Kidney (tissue), 14 donors: ENCODE results near the gene NFATC2. TPM values are rescaled to one million over a fixed set of nuclear protein-coding genes. Genes with fewer than 3 reads are reported as not detected.

Experiments used
- DNase-seq, 5 donors: peaks; one replicate each; pipeline ENCODE4 v3.0.0-alpha.2; 2013 to 2020
- FAIRE-seq: peaks from 2 replicates; lab custom pipeline; 2012; peaks lifted over from hg19 to GRCh38; lab: Jason Lieb, UNC
- H3K27ac ChIP-seq, 2 donors: one replicate each; pipeline ENCODE4 v1.7.0; 2013; ENCODE audit warnings: low read depth in 2 of 2, low read length in 2 of 2, inconsistent platforms in 1 of 2
- H3K27me3 ChIP-seq: one replicate; pipeline ENCODE4 v1.7.1; 2013; ENCODE audit warnings: low read length, inconsistent platforms; ENCODE audit not compliant: control insufficient read depth, insufficient read depth
- H3K36me3 ChIP-seq, 3 donors: one replicate each; pipeline versions ENCODE4 v1.7.0 to v1.7.1; 2013; ENCODE audit warnings: low read length in 3 of 3, control low read depth in 1 of 3, inconsistent platforms in 1 of 3; ENCODE audit not compliant: insufficient read depth in 3 of 3, control insufficient read depth in 2 of 3
- H3K4me1 ChIP-seq, 3 donors: one replicate each; pipeline versions ENCODE4 v1.7.0 to v1.7.1; 2013; ENCODE audit warnings: low read length in 3 of 3, inconsistent platforms in 1 of 3, low read depth in 1 of 3; ENCODE audit not compliant: control insufficient read depth in 2 of 3, insufficient read depth in 2 of 3
- H3K4me3 ChIP-seq, 3 donors: one replicate each; pipeline versions ENCODE4 v1.7.0 to v1.8.1; 2013; ENCODE audit warnings: low read length in 3 of 3, control low read depth in 1 of 3, inconsistent platforms in 1 of 3
- H3K9ac ChIP-seq, 3 donors: one replicate each; pipeline versions ENCODE4 v1.7.0 to v1.7.1; 2013; ENCODE audit warnings: low read length in 3 of 3, control low read depth in 1 of 3, inconsistent platforms in 1 of 3
- H3K9me3 ChIP-seq, 3 donors: one replicate each; pipeline versions ENCODE4 v1.7.0 to v1.7.1; 2013; ENCODE audit warnings: low read length in 3 of 3, control low read depth in 1 of 3, inconsistent platforms in 1 of 3; ENCODE audit not compliant: control insufficient read depth in 2 of 3, insufficient read depth in 1 of 3
- CTCF ChIP-seq: IDR thresholded peaks from 3 replicates; pipeline ENCODE4 v1.5.1; 2012; ENCODE audit warnings: mild to moderate bottlenecking, moderate library complexity, borderline replicate concordance; ENCODE audit not compliant: insufficient read depth; ENCODE audit errors: extremely low read depth
- intact Hi-C: fragments of 100-400 bp; cut with DNase I; formaldehyde crosslinking; loops from one replicate; pipeline ENCODE4 v1.11.1; 2022
- polyA plus RNA-seq: library from polyadenylated mRNA; stranded (reverse); fragments of 350-450 nt; fragmentation: Illumina TruSeq; extraction: RNeasy Lipid Tissue Mini Kit (QIAGEN cat#74804); gene quantifications from one replicate; pipeline ENCODE4 v1.2.3, GENCODE V29; 2014; ENCODE audit warnings: low read depth, low replicate concordance; ENCODE audit not compliant: insufficient read depth
- total RNA-seq: library from RNA; stranded (reverse); fragmentation: NEBNext Ultra II Directional; extraction: Animal tissue kit (Norgen Biotek cat#: 25700); gene quantifications from one replicate; pipeline ENCODE4 v1.2.1, GENCODE V29; 2021
- donor health status: control.
- donor health status: control.
- donor health status: control.
- donor health status: control.
- donor health status: control.
- donor health status: DM: yes; HTN: yes; CAD: no.
- donor health status: Normal renal cell carcinoma (clear cell type).

Gene NFATC2
- total and polyA plus RNA-seq, 2 donors from 2014 or later: 0.73 to 10.5 TPM

- no peak for DNase-seq
- H3K9me3 ChIP-seq: no peaks in the 10 kb centered on the region
- H3K27me3 ChIP-seq: no peaks in the 10 kb centered on the region
- TF ChIP-seq CTCF: no peak
- FAIRE-seq: no peak
- no peak overlapping the region for H3K9ac ChIP-seq
- H3K27ac ChIP-seq: no peak overlapping the region
- H3K4me3 ChIP-seq: no peak overlapping the region
- peaks cover 0 to 4% (median 0%) of the 10 kb centered on the region in 3 donors for H3K4me1 ChIP-seq
- intact Hi-C loops: no loop called here
- no peaks in the 10 kb centered on the region for H3K36me3 ChIP-seq
Observed at GRCh38 chr20:51531712-51532456, 10.6 kb downstream of the NFATC2 start.

DNA sequence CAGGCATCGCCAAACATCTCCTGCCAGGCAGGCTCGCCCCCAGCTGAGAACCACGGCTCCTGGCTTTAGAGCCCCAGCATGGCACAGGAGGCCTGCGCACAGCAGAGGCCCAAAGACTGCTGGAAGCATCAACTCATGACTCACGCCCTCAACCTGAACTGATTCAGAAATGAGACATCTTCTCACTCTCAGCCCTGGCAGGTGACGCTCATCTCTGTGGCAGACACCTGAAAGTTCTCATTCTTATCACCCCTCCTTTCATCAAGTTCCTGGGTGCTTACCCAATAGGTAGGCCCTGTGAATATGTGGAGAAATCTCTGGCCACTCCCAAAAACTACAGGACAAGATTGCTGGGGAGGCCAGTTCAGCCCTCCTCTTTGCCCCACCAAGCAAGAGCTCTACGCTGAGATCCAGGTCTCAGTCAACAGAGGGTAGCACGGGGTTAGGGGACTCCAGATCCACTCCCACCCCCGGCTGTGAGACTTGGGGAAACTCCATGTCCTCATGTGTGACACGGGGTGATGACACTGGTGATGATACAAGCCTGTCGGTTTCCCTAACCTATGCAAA, 11.3 kb downstream of the NFATC2 start:
- Histone ChIP-seq H3K4me1 (no peaks in the 10 kb centered on the region), H3K27me3 (no peaks in the 10 kb centered on the region), H3K9ac (no peak overlapping the region), H3K27ac (no peak overlapping the region), H3K36me3 (no peaks in the 10 kb centered on the region), H3K4me3 (no peak overlapping the region), H3K9me3 (no peaks in the 10 kb centered on the region)
- DNase-seq: no peak
- FAIRE-seq: no peak
- no peak for TF ChIP-seq CTCF
- intact Hi-C loops: no loop called here

DNA sequence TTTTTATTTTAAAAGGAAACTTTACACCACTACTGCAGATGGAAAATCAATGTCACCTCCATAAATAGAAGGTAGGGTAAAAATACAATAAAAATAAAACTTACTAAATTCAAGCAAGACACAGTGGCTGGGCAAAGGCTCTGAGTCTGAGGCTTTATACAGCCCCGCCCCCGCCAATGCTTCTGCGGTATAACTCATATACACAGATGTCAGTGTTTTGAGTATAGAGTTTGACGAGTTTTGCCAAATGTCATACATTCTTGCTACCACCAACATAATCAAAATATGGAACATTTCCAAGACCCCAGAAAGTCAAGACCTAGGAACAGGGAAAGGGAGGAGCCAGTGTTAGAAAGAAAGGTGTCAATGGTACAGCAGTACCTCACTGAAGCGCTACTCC, 12.8 kb downstream of the NFATC2 start:
- no peak overlapping the region for H3K27ac ChIP-seq
- intact Hi-C loops: no loop called here
- H3K9me3 ChIP-seq: no peaks in the 10 kb centered on the region
- no peak for TF ChIP-seq CTCF
- H3K9ac ChIP-seq: no peak overlapping the region
- H3K36me3 ChIP-seq: no peaks in the 10 kb centered on the region
- H3K4me1 ChIP-seq: no peaks in the 10 kb centered on the region
- H3K4me3 ChIP-seq: no peak overlapping the region
- DNase-seq: no peak
- H3K27me3 ChIP-seq: no peaks in the 10 kb centered on the region
- no peak for FAIRE-seq
